Dermis microvascular lymphatic vessel endothelial cell (primary cell): ENCODE results near the gene ADAMTS3. TPM values are rescaled to one million over a fixed set of nuclear protein-coding genes. Genes with fewer than 3 reads are reported as not detected.
A peak's percentile ranks its signal among the peaks of the same experiment; 100 is the strongest.

ENCODE experiments used
- DNase-seq, 2 donors: peaks; one replicate each; pipeline versions ENCODE4 v3.0.0 to v3.0.0-alpha.2; 2010; ENCODE audit warnings: low read depth in 2 of 2
- total RNA-seq: library from RNA; depleted of rRNA; stranded (reverse); fragments of >200 nt; gene quantifications from 2 replicates; pipeline ENCODE4 v1.2.1, GENCODE V29; 2014

The ADAMTS3 gene
- total RNA-seq, 1 donor from 2014 or later: 0.90 TPM

GRCh38 chr4:72301759-72302158 is 267.3 kb downstream of the ADAMTS3 start:
- no peak for DNase-seq

- DNase-seq: no peak
Measured at GRCh38 chr4:72300126-72300525, 268.9 kb downstream of the ADAMTS3 start.

GRCh38 chr4:72295966-72296557 is 273.0 kb downstream of the ADAMTS3 start:
- peak; percentile 26 to 58 for DNase-seq

GRCh38 chr4:72290737-72291136 is 278.3 kb downstream of the ADAMTS3 start:
- DNase-seq: no peak

- no peak for DNase-seq
Measured at GRCh38 chr4:72286910-72287309, 282.1 kb downstream of the ADAMTS3 start.

GRCh38 chr4:72286185-72286584 is 282.8 kb downstream of the ADAMTS3 start:
- peak; percentile 1 to 15 for DNase-seq

GRCh38 chr4:72283357-72283756 is 285.7 kb downstream of the ADAMTS3 start:
- no peak for DNase-seq

GRCh38 chr4:72280252-72280651 is 288.8 kb downstream of the ADAMTS3 start:
- no peak for DNase-seq

- DNase-seq: no peak
Measured at GRCh38 chr4:72275381-72275780, 293.6 kb downstream of the ADAMTS3 start.

- no peak for DNase-seq
Measured at GRCh38 chr4:72274251-72274650, 294.8 kb downstream of the ADAMTS3 start.

- DNase-seq: no peak
Measured at GRCh38 chr4:72255269-72255668, 313.8 kb downstream of the ADAMTS3 start.

- no peak for DNase-seq
Measured at GRCh38 chr4:72243641-72244040, 325.4 kb downstream of the ADAMTS3 start.

GRCh38 chr4:72239487-72240116 is 329.4 kb downstream of the ADAMTS3 start:
- DNase-seq: no peak
